ENCODE results near the gene CTNND1. TPM values are rescaled to one million over a fixed set of nuclear protein-coding genes. Genes with fewer than 3 reads are reported as not detected.

CTNND1 gene
- total and polyA plus RNA-seq, 2 of the 8 experiments (the other 6 are each of a cell fraction or from before 2014, with no cell fraction given): 91.9 to 164 TPM

- no peak for DNase-seq (ENCODE audit: low read depth in 1 of 2, low spot score in 2 of 2)
- ChIA-PET CTCF (ENCODE audit: partially characterized antibody) (interaction anchor here (0.9 kb wide), 1 partner anchor 670 kb away, joined by 4 read pairs; no protein-coding TSS in a partner anchor), POLR2A (ENCODE audit: partially characterized antibody) (interaction anchor here (1.3 kb wide), 1 partner anchor 18 kb away, joined by 4 read pairs; no protein-coding TSS in a partner anchor)
- H2BK20ac ChIP-seq (ENCODE audit: low read length): no peak overlapping the region
- H2BK15ac ChIP-seq (ENCODE audit: low read length): no peak overlapping the region
- H2BK12ac ChIP-seq (ENCODE audit: low read depth, low read length): no peak overlapping the region
- H3K79me1 ChIP-seq (ENCODE audit: low read depth, low read length): no peaks in the 10 kb centered on the region
- no peak overlapping the region for H3K4me3 ChIP-seq (ENCODE audit: extremely low read depth in 1 of 4, insufficient read depth in 2 of 4, low read depth in 3 of 4, low read length in 4 of 4)
- H3K18ac ChIP-seq (ENCODE audit: extremely low read depth, low read length): no peak overlapping the region
- H3K23ac ChIP-seq (ENCODE audit: insufficient read length): no peak overlapping the region
- H3K9ac ChIP-seq (replicated peaks in 1 of 4; ENCODE audit: extremely low read depth in 1 of 4, low read depth in 3 of 4, low read length in 3 of 4): no peak overlapping the region
- no peak overlapping the region for H2BK5ac ChIP-seq (ENCODE audit: low read depth, low read length)
- H3K9me3 ChIP-seq (ENCODE audit: insufficient read depth in 2 of 2, low read depth in 1 of 2, low read length in 1 of 2): no peaks in the 10 kb centered on the region
- H3K4ac ChIP-seq (replicated peaks; ENCODE audit: insufficient read length, low read depth, low read length): no peak overlapping the region
- H2BK120ac ChIP-seq (replicated peaks; ENCODE audit: low read depth, low read length): no peak overlapping the region
- H2AFZ ChIP-seq (ENCODE audit: low read length): no peak overlapping the region
- no peaks in the 10 kb centered on the region for H3K23me2 ChIP-seq (ENCODE audit: low read depth, low read length)
- no peak overlapping the region for H4K8ac ChIP-seq (ENCODE audit: extremely low read depth, insufficient read depth, low read length)
- no peak overlapping the region for H2AK5ac ChIP-seq (ENCODE audit: low read depth, low read length)
- no peaks in the 10 kb centered on the region for H3K79me2 ChIP-seq (ENCODE audit: control insufficient read depth in 1 of 2, insufficient read depth in 2 of 2, low read length in 2 of 2)
- no peak overlapping the region for H3K27ac ChIP-seq (ENCODE audit: low read depth, low read length)
- H3K14ac ChIP-seq (ENCODE audit: insufficient read length): no peak overlapping the region
- H3K4me1 ChIP-seq (replicated peaks in 1 of 4; ENCODE audit: control insufficient read depth in 3 of 4, insufficient read depth in 4 of 4, low read length in 3 of 4): no peaks in the 10 kb centered on the region
- no peaks in the 10 kb centered on the region for H3K36me3 ChIP-seq (ENCODE audit: control insufficient read depth in 2 of 4, insufficient read depth in 4 of 4, low read length in 3 of 4)
- no peak overlapping the region for H4K5ac ChIP-seq (ENCODE audit: insufficient read length, low read depth, low read length)
- H4K91ac ChIP-seq (replicated peaks; ENCODE audit: insufficient read length, low read length): no peak overlapping the region
- H4K20me1 ChIP-seq (replicated peaks in 1 of 2; ENCODE audit: control insufficient read depth in 1 of 2, insufficient read depth in 2 of 2, low read length in 2 of 2): no peaks in the 10 kb centered on the region
- no peak overlapping the region for H3K56ac ChIP-seq (replicated peaks; ENCODE audit: insufficient read length, low read depth, low read length)
- no peak for FAIRE-seq
- H3K4me2 ChIP-seq (ENCODE audit: insufficient read depth in 1 of 2, low read depth in 2 of 2, low read length in 2 of 2): no peak overlapping the region
- no peak for TF ChIP-seq CTCF (IDR thresholded peaks at IDR 0.05; ENCODE audit: control extremely low read depth in 1 of 3, insufficient read depth in 1 of 3, low read depth in 1 of 3, low read length in 3 of 3)
- no peak for TF ChIP-seq TBP (IDR thresholded peaks at IDR 0.05; ENCODE audit: low read depth, low read length)
- TF ChIP-seq ASH2L (IDR thresholded peaks at IDR 0.05; ENCODE audit: low read length): no peak
- no peak for TF ChIP-seq SIRT6 (IDR thresholded peaks at IDR 0.05; ENCODE audit: low read length)
- H3K27me3 ChIP-seq (replicated peaks in 1 of 4; ENCODE audit: control insufficient read depth in 3 of 4, extremely low read depth in 1 of 4, insufficient read depth in 3 of 4, low read length in 3 of 4): no peaks in the 10 kb centered on the region
- WGBS, 2 experiments (ENCODE audit: extremely low coverage in 1 of 2, insufficient coverage in 1 of 2, insufficient read length in 1 of 2, insufficient replicate concordance in 2 of 2, low coverage in 1 of 2, low lambda C conversion rate in 2 of 2, missing lambda C conversion rate in 1 of 2): 79% methylated on average over 1 of the region's 1 CpG; no CpG with 5 or more reads in 1 of the 2 experiments
Measured at GRCh38 chr11:57842873-57843272, 81.3 kb downstream of the CTNND1 start.
